HG02884 (cell line): ENCODE data around the gene KCNK5.

ENCODE experiments used
- ATAC-seq: cut with Tn5 transposase; IDR thresholded peaks from one replicate; pipeline ENCODE4 v1.9.1; 2021; ENCODE audit warnings: mild to moderate bottlenecking, moderate library complexity; ENCODE audit not compliant: unreplicated experiment

KCNK5 gene

DNA sequence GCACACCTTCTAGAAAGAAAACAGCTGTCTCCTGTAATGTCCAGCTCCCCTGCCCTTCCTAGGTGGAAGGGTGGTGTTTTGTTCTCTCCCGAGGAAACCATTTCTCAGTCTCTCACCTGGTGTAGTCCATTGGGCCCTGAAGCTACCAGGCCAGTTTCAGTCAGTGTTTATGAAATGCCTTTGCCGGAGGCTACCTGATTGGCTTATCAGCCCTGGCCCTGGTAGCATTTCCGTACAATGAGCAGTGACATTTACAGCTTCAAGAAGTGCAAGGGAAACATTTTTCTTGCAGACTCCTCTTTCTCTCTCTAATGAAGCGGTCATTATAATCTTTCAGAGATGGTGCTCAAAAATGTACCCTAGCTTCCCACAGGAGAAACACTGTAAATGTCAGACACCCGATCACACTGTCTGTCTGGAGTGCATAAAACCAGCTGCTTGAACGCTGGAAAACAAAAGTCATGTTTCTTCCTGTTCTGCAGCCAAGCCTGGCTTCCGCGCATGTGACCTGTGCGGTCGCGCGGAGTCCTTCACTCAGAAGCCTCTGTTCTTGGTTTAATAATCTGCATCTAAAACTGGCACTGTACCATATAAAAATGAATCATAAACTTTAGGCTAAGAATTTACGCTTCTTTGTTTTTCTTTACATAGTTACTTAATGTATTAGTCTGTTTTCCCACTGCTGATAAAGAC is 85.9 kb downstream of the KCNK5 start:
- ATAC-seq = no peak

DNA sequence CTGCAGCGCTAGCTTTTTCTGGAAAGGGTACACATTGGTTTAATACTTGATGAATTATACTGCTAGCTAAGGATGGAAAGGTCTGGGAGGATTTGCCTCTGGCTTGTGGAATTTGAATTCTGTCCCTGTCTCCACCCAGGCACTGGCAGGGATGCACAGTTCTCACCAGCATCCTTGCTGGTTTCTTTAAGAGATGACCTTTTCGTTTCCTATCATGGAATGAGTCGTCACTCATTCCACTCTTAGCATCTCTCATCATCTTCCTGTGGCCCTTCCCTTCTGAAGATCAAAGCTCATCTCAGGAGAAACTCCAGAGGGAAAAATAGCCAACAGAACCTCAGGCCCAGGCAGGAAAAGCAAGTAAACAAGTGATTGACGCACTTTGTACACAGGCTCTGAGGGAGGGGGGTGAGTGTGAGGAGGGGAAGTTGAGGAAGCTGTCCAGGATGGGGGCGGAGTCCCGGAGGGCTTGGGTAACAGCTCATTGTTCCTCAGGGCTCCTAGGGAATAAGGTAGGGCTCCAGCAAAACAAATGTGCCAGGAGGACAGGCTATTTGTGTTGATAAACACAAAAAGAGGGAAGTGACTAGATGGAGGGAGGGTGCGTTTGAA is 88.6 kb downstream of the KCNK5 start:
- no peak for ATAC-seq
